Measurements from ENCODE around the gene GSAP. TPM values are rescaled to one million over a fixed set of nuclear protein-coding genes. Genes with fewer than 3 reads are reported as not detected.
A peak's percentile ranks its signal among the peaks of the same experiment; 100 is the strongest.

Gene GSAP
- total and polyA plus RNA-seq, 9 of the 15 experiments (the other 6 are each of a cell fraction or from before 2014, with no cell fraction given), result 0.13 TPM; not detected in 8

DNA sequence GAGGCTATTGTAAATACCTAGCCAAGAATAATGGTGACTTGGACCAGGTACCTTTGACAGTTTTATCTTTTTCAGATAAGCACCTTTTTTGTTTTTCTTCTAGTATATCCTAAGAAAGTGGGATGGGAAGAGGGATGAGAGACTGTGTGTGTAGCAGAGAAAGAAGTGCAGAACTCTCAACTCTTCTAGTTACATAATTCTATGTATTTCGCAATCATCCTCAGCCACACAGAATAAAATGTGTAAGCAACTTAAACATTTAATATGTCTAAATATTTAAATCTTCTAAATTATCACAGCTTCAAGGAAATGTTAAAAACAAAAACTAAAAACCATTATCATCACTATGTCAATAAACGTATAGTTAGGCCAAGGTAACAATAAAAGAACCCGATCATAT, 42.6 kb upstream of the GSAP start (continued):
- TF ChIP-seq, protein P1, sequence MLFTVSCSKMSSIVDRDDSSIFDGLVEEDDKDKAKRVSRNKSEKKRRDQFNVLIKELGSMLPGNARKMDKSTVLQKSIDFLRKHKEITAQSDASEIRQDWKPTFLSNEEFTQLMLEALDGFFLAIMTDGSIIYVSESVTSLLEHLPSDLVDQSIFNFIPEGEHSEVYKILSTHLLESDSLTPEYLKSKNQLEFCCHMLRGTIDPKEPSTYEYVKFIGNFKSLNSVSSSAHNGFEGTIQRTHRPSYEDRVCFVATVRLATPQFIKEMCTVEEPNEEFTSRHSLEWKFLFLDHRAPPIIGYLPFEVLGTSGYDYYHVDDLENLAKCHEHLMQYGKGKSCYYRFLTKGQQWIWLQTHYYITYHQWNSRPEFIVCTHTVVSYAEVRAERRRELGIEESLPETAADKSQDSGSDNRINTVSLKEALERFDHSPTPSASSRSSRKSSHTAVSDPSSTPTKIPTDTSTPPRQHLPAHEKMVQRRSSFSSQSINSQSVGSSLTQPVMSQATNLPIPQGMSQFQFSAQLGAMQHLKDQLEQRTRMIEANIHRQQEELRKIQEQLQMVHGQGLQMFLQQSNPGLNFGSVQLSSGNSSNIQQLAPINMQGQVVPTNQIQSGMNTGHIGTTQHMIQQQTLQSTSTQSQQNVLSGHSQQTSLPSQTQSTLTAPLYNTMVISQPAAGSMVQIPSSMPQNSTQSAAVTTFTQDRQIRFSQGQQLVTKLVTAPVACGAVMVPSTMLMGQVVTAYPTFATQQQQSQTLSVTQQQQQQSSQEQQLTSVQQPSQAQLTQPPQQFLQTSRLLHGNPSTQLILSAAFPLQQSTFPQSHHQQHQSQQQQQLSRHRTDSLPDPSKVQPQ (CRISPR knock-in tag; IDR thresholded peaks at IDR 0.05; ENCODE audit: borderline replicate concordance), result no peak
- no peak for TF ChIP-seq HDAC1 (IDR thresholded peaks at IDR 0.05)
- TF ChIP-seq, protein P2, sequence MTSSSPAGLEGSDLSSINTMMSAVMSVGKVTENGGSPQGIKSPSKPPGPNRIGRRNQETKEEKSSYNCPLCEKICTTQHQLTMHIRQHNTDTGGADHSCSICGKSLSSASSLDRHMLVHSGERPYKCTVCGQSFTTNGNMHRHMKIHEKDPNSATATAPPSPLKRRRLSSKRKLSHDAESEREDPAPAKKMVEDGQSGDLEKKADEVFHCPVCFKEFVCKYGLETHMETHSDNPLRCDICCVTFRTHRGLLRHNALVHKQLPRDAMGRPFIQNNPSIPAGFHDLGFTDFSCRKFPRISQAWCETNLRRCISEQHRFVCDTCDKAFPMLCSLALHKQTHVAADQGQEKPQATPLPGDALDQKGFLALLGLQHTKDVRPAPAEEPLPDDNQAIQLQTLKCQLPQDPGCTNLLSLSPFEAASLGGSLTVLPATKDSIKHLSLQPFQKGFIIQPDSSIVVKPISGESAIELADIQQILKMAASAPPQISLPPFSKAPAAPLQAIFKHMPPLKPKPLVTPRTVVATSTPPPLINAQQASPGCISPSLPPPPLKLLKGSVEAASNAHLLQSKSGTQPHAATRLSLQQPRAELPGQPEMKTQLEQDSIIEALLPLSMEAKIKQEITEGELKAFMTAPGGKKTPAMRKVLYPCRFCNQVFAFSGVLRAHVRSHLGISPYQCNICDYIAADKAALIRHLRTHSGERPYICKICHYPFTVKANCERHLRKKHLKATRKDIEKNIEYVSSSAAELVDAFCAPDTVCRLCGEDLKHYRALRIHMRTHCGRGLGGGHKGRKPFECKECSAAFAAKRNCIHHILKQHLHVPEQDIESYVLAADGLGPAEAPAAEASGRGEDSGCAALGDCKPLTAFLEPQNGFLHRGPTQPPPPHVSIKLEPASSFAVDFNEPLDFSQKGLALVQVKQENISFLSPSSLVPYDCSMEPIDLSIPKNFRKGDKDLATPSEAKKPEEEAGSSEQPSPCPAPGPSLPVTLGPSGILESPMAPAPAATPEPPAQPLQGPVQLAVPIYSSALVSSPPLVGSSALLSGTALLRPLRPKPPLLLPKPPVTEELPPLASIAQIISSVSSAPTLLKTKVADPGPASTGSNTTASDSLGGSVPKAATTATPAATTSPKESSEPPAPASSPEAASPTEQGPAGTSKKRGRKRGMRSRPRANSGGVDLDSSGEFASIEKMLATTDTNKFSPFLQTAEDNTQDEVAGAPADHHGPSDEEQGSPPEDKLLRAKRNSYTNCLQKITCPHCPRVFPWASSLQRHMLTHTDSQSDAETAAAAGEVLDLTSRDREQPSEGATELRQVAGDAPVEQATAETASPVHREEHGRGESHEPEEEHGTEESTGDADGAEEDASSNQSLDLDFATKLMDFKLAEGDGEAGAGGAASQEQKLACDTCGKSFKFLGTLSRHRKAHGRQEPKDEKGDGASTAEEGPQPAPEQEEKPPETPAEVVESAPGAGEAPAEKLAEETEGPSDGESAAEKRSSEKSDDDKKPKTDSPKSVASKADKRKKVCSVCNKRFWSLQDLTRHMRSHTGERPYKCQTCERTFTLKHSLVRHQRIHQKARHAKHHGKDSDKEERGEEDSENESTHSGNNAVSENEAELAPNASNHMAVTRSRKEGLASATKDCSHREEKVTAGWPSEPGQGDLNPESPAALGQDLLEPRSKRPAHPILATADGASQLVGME (CRISPR knock-in tag; IDR thresholded peaks at IDR 0.05), result no peak
- no peak for TF ChIP-seq EWSR1 (IDR thresholded peaks at IDR 0.05; ENCODE audit: borderline replicate concordance, low read depth, partially characterized antibody)
- no peak for TF ChIP-seq MYNN (IDR thresholded peaks at IDR 0.05)
- TF ChIP-seq MYNN (CRISPR knock-in tag; IDR thresholded peaks at IDR 0.05), result no peak
- no peak for TF ChIP-seq DPF2 (IDR thresholded peaks at IDR 0.05)
- TF ChIP-seq ZNF561 (CRISPR knock-in tag; conservative IDR thresholded peaks at IDR 0.05), result no peak
- no peak for TF ChIP-seq SMAD1 (IDR thresholded peaks at IDR 0.05; ENCODE audit: low read depth, low read length, partially characterized antibody)
- no peak for TF ChIP-seq KDM4B (IDR thresholded peaks at IDR 0.05; ENCODE audit: borderline replicate concordance in 2 of 2, low read depth in 1 of 2)
- TF ChIP-seq PRMT5 (CRISPR knock-in tag; IDR thresholded peaks at IDR 0.05), result no peak
- no peak for TF ChIP-seq STAG1 (CRISPR knock-in tag; IDR thresholded peaks at IDR 0.05; ENCODE audit: borderline replicate concordance)
- no peak for TF ChIP-seq EZH2 (IDR thresholded peaks at IDR 0.05; ENCODE audit: borderline replicate concordance, low read depth, low read length)
- no peak for TF ChIP-seq CEBPG (CRISPR knock-in tag; IDR thresholded peaks at IDR 0.05)
- peak; percentile 79 to 95 for TF ChIP-seq CEBPG (tag; conservative IDR thresholded peaks at IDR 0.05 in 1 of 2, IDR thresholded peaks at IDR 0.05 in 1 of 2)
- TF ChIP-seq, protein P3, sequence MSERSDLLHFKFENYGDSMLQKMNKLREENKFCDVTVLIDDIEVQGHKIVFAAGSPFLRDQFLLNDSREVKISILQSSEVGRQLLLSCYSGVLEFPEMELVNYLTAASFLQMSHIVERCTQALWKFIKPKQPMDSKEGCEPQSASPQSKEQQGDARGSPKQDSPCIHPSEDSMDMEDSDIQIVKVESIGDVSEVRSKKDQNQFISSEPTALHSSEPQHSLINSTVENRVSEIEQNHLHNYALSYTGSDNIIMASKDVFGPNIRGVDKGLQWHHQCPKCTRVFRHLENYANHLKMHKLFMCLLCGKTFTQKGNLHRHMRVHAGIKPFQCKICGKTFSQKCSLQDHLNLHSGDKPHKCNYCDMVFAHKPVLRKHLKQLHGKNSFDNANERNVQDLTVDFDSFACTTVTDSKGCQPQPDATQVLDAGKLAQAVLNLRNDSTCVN (CRISPR knock-in tag; IDR thresholded peaks at IDR 0.05), result no peak
- no peak for TF ChIP-seq PHF21A (IDR thresholded peaks at IDR 0.05; ENCODE audit: borderline replicate concordance, low read depth)
